Activated gamma-delta T cell (primary cell): Measurements from ENCODE around the gene GLIPR1L2.
A peak's percentile ranks its signal among the peaks of the same experiment; 100 is the strongest.
"Not testable (repeated sequence)": the region's sequence is repeated elsewhere in the genome, so short reads cannot be mapped to it uniquely, and the experiment has no call there.

Experiments
- DNase-seq: peaks from one replicate; lab custom pipeline; 2025; lab: John Stamatoyannopoulos, UW
- total RNA-seq, 2 donors: gene quantifications; one replicate each; lab custom pipeline; 2026; lab: John Stamatoyannopoulos, UW

The GLIPR1L2 gene
- 0.51 to 0.65 reads per million in 2 donors for total RNA-seq

DNA sequence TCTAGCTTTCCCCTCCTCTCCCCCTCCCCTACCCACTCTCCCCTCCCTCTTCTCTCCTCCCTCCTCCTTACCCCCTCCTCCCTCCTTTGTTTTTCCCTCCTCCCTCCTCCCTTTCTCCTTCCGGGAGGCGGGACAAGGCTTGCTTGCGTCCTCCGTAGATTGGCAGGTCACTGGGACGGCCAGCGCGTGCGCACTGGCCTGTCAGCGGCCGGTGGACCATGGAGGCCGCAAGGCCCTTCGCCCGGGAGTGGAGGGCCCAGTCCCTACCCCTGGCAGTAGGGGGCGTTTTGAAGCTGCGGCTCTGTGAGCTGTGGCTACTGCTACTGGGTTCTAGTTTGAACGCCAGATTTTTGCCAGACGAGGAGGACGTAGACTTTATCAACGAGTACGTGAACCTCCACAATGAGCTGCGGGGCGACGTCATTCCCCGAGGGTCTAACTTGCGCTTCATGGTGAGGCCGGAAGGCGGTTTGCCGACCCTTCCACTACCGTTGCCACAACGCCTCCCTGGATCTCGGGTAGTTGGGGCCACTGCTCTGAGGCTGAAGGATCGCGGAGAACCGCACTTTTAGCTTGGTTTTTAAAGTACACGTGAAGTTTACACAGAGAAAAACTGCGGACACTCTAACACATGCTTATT lies at the start of gene GLIPR1L2:
TSS of gene GLIPR1L2 (plus strand) at position 191 of the 640 bp plus-strand sequence. CDS start at position 219, 28 bp downstream.
- peak; percentile 73 for DNase-seq

DNA sequence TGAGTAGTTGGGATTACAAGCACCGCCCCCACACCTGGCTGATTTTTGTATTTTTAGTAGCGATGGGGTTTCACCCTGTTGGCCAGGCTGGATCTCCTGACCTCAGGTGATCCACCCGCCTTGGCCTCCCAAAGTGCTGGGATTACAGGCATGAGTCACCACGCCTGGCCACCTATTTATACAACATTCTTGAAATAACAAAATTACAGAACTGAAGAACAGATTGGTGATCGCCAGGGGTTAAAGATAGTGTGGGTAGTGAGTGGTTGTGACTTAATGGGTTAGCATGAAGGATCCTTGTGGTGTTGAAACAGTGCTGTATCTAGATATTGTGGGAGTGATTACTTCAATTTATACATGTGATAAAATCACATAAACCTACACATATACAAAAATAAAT lies 49.0 kb upstream of the GLIPR1L2 start:
- DNase-seq, result no peak

DNA sequence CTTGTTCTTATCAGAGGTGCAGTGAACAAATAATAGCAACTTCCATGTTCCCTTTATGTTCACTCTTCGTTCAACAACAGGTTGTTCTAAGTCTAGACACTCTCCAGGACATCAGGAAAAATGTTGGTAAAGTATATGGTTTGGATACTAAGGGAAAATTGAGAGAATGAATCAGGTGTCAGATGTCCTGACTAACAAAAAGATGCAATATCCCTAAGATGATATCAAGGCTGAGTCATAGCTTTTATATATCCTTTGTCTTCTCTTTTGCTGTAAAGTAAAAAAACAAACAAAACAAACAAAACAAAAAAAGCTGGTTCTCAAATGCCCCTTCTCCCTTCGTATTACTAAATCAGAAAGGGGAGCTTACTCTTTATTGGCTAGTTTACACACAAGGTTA lies 45.4 kb upstream of the GLIPR1L2 start:
- DNase-seq, result no peak

DNA sequence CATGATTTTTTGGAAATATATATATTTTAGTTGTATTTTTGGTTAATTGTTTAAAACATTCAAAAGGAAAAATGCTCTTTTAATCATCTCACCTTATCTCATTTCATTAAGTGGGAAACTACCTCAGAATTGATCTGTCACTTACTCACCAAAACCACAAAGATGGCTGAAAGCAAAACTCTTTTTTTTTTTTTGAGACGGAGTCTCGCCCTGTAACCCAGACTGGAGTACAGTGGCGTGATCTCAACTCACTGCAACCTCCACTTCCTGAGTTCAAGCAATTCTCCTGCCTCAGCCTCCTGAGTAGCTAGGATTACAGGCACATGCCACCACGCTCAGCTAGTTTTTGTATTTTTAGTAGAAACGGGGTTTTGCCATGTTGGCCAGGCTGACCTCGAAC lies 44.7 kb upstream of the GLIPR1L2 start:
- not testable (repeated sequence) for DNase-seq

- DNase-seq, result no peak
Measured at GRCh38 chr12:75349946-75350345, 40.9 kb upstream of the GLIPR1L2 start.

GRCh38 chr12:75350413-75350812 lies 40.5 kb upstream of the GLIPR1L2 start:
- DNase-seq, result no peak

DNA sequence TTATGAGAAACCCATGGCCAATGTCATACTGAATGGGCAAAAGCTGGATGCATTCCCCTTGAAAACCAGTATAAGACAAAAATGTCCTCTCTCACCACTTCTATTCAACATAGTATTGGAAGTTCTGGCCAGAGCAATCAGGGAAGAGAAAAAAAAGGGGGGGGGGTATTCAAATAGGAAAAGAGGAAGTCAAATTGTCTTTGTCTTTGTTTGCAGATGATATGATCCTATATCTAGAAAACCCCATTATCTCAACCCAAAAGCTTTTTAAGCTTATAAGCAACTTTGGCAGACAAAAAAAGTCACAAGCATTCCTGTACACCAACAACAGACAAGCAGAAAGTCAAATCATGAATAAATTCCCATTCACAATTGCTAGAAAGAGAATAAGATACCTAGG lies 36.9 kb upstream of the GLIPR1L2 start:
- no peak for DNase-seq

GRCh38 chr12:75360920-75361319 lies 30.0 kb upstream of the GLIPR1L2 start:
- no peak for DNase-seq

- DNase-seq, result no peak
Measured at GRCh38 chr12:75361408-75361807, 29.5 kb upstream of the GLIPR1L2 start.

GRCh38 chr12:75364919-75365318 lies 26.0 kb upstream of the GLIPR1L2 start:
- no peak for DNase-seq

- DNase-seq, result no peak
Measured at GRCh38 chr12:75366629-75367028, 24.3 kb upstream of the GLIPR1L2 start.

GRCh38 chr12:75374971-75375370 lies 15.9 kb upstream of the GLIPR1L2 start:
- no peak for DNase-seq

DNA sequence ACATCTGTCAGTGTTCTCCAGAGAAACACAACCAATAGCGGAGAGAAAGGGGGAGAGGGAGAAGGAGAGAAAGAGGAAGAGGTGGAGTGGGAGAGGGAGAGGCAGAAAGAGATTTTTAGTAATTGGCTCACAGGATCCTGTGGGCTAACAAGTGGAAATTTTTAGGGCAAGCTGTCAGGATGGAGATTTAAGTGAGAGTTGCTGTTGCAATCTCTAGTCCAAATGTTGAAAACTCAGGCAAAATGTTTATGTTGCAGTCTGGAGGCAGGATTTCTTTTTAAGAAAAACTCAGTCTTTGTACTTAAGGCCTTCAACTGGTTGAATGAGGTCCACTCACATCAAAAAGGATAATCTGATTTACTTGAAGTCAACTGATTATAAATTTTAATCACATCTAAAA lies 12.5 kb upstream of the GLIPR1L2 start:
- DNase-seq, result no peak

- DNase-seq, result no peak
Measured at GRCh38 chr12:75389061-75389460, 1.8 kb upstream of the GLIPR1L2 start.

DNA sequence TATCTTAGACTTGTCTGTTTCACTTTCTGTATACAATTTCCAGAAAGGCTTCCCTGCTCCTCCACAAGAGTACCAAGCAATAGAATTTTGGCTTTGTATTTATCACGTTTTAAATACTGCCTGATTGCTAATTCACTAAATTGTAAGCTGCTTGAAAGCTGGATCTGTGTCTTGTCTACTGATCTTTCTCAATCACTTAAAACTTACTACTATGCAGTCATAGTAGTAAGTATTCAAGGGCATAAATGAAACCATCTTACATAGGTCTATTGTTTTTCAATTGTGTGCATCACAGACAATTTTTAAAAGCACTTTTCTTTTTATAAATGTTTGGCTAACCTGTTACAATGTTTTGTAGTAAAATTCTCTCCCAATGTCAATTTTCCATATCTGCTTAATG lies 1.2 kb upstream of the GLIPR1L2 start:
- DNase-seq, result no peak

DNA sequence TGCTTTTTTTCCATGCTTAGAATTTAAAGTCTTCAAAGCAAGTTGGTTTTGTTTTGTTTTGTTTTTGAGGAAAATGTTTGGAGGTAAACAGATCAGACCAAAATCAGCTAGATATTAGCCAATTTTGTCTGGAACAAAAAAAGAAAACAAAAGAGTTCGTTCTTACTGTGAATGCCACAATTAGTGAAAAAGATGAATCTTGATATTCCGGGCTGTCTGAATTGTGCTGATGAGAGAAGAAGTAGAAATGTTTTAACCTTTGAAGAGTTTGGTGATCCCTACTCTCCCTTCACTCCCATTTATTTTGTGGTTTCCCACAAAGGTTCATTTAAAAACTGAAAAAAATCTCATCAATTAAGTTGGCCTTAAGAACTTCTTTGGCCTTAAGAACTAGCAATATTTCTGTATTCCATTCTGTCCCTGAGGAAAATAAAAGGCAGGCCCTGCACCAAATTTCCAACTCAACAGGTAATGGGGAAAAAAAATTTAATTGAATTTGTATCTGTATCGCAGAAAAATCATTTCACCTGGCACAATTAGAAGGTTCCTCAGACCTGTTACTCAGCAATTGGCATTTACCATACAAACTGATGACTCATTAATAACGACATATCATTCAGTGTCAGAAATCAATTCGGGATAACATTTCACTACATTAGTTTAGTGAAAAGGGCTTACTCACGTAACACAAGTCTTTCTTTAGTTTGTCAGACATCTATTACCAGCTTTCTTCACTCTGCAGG lies 562 bp upstream of the GLIPR1L2 start:
- no peak for DNase-seq

DNA sequence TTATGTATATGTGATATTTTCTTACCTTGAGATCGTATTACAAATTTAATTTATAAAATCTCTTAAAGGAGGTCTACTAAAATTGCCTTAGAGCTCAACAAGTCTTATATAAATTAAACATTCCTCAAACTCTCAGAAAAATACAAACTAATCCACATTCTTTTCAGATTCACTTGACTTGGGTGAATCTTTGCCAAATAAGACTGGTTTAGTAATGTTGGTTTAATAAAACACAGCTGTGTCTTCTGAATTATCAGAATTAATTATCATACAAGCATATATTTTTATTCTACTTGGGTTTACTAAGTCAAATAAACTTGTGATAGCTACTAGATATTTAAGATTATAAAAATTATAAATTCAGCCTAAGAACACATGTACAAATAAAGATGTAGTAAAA lies 13.3 kb downstream of the GLIPR1L2 start:
- DNase-seq, result no peak

GRCh38 chr12:75407683-75408082 lies 16.8 kb downstream of the GLIPR1L2 start:
- DNase-seq, result no peak

DNA sequence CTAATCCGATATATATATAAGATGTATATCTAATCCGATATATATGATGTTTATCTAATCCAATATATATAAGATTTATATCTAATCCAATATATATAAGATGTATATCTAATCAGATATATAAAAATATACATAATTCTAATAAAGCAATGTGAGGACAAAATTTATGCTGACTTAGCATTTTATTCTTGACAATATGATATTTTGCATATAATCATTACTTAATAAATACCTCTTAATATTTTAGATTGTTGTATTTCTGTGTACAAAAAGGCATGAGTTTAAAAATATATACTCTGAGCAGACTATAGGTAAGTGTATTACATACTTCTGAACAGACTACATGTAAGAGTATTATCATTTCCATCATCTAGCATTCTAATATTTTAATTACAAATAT lies 18.9 kb downstream of the GLIPR1L2 start:
- no peak for DNase-seq

GRCh38 chr12:75414671-75415070 lies 23.8 kb downstream of the GLIPR1L2 start:
- no peak for DNase-seq

DNA sequence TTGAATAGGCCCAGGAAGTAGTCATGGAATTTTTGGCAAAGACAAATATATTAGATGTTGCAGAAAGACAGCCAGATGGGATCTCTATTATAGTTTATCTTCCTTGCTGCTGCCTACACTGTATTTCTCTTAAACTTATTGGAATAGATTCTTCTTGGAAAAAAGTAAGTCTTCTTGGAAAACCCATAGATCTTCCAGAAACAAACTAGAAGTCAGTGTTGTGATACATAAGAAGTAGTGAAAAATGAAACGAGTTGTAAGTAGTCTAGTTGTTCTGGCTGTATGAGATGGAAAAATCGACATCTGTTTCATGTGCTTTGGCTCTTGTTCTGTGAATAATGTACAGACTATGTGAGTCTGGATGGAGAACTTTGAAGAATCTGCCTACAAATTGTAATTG lies 29.0 kb downstream of the GLIPR1L2 start:
- no peak for DNase-seq

GRCh38 chr12:75427491-75427890 lies 36.6 kb downstream of the GLIPR1L2 start:
- no peak for DNase-seq

DNA sequence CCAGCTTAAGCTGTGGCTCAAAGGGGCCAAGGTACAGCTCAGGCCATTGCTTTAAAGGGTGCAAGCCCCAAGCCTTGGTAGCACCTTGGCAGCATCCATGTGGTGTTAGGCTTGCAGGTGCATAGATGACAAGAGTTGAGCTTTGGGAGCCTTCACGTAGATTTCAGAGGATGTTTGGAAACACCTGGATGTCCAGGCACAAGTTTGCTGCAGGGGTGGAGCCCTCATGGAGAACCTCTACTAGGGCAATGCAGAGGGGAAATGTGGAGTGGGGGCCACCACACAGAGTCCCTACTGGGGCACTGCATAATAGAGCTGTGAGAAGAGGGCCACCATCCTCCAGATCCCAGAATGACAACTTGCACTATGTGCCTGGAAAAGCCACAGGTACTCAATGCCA lies 37.9 kb downstream of the GLIPR1L2 start:
- no peak for DNase-seq

GRCh38 chr12:75432924-75433323 lies 42.0 kb downstream of the GLIPR1L2 start:
- DNase-seq, result no peak
